Choroid plexus epithelial cell (primary cell): Measurements from ENCODE around the gene DTNBP1.

Experiments used
- DNase-seq: peaks from one replicate; pipeline ENCODE4 v3.0.0-alpha.2; 2010; ENCODE audit warnings: low read depth
- H3K4me3 ChIP-seq: 2 replicates; pipeline ENCODE4 v1.5.1; 2011; ENCODE audit warnings: low read depth, mild to moderate bottlenecking, control low read depth, low read length, moderate library complexity
- TF ChIP-seq, protein P1 (sequence below): conservative IDR thresholded peaks from 2 replicates; pipeline ENCODE4 v1.5.1; 2011; ENCODE audit warnings: low read depth, mild to moderate bottlenecking, control low read depth, inconsistent platforms, low read length, moderate library complexity

The DTNBP1 gene

GRCh38 chr6:15538766-15539495 lies 123.9 kb downstream of the DTNBP1 start:
- H3K4me3 ChIP-seq: no peak overlapping the region
- TF ChIP-seq, protein P1, sequence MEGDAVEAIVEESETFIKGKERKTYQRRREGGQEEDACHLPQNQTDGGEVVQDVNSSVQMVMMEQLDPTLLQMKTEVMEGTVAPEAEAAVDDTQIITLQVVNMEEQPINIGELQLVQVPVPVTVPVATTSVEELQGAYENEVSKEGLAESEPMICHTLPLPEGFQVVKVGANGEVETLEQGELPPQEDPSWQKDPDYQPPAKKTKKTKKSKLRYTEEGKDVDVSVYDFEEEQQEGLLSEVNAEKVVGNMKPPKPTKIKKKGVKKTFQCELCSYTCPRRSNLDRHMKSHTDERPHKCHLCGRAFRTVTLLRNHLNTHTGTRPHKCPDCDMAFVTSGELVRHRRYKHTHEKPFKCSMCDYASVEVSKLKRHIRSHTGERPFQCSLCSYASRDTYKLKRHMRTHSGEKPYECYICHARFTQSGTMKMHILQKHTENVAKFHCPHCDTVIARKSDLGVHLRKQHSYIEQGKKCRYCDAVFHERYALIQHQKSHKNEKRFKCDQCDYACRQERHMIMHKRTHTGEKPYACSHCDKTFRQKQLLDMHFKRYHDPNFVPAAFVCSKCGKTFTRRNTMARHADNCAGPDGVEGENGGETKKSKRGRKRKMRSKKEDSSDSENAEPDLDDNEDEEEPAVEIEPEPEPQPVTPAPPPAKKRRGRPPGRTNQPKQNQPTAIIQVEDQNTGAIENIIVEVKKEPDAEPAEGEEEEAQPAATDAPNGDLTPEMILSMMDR: no peak
- DNase-seq: no peak

DNA sequence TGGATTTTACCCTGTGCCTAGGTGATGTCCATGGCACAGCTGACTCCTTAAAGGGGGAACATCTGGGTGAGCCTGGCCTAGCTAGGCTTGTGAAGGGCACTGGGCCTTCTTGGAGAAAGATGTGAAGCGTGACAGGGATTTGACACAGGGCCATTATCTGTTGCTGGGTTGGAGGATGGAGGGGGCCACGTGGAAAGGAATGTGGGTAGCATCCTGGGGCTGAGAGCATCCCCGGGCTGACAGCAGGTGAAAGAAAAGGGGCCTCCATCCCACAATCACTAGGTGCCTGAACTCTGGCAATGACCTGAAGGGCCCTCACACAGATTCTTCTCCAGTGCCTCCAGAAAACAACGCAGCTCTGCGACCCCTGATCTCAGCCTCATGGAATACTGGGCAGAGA lies 124.7 kb downstream of the DTNBP1 start:
- TF ChIP-seq, protein P1: no peak
- no peak for DNase-seq
- no peak overlapping the region for H3K4me3 ChIP-seq

DNA sequence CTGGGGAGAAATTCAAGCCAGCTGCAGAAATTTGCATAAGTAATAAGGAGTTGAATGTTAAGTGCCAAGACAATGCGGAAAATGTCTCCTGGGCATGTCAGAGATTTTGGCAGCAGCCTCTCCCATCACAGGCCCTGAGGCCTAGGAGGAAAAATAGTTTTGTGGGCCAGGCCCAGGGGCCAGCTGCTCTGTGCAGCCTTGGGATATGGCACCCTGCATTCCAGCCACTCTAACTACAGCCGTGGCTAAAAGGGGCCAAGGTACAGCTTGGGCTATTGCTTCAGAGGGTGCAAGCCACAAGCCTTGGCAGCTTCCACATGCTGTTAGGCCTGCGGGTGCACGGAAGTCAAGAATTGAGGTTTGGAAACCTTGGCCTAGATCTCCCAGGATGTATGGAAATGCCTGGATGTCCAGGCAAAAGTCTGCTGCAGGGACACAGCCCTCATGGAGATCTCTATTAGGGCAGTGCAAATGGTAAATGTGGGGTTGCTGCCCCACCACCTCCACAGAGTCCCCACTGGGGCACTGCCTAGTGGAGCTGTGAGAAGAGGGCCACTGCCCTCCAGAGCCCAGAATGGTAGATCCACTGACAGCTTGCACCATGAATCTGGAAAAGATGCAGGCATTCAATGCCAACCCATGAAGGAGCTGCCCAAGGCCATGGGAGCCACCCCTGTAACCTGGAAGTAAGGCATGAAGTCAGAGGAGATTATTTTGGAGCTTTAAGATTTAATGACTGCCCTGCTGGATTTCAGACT lies 126.5 kb downstream of the DTNBP1 start:
- DNase-seq: no peak
- TF ChIP-seq, protein P1: no peak
- H3K4me3 ChIP-seq: no peak overlapping the region

DNA sequence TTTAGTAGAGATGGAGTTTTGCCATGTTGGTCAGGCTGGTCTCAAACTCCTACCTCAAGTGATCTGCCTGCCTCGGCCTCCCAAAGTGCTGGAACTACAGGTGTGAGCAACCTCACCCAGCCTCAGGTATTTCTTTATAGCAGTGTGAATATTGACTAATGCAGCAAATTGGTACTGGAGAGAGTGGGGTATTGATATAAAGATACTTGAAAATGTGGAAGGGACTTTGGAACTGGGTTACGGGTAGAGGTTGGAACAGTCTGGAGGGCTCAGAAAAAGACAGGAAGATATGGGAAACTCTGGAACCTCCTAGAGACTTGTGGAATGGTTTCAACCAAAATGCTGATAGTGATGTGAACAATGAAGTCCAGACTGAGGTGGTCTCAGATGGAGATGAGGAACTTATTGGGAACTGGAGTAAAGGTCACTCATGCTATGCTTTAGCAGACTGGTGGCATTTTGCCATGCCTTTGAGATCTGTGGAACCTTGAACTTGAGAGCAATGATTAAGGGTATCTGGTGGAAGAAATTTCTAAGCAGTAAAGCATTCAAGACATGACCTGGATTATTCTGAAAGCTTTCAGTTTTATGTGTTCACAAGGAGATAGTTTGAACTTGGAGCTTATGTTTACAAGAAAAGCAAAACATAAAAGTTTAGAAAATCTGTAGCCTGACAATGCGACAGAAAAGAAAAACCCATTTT lies 127.2 kb downstream of the DTNBP1 start:
- no peak for DNase-seq
- H3K4me3 ChIP-seq: no peak overlapping the region
- TF ChIP-seq, protein P1: no peak

DNA sequence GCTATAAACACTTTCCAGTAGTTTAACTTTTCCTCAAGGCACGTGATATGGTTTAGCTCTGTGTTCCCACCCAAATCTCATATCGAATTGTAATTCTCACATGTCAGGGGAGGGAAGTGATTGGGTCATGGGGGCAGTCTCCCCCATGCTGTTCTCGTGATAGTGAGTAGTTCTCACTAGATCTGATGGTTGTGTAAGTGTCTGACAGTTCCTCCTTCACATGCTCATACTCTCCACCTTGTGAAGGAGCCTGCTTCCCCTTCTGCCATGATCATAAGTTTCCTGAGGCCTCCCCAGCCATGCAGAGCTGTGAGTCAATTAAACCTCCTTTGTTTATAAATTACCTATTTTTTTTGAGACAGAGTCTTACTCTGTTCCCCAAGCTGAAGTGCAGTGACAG lies 127.9 kb downstream of the DTNBP1 start:
- TF ChIP-seq, protein P1: no peak
- no peak overlapping the region for H3K4me3 ChIP-seq
- no peak for DNase-seq

DNA sequence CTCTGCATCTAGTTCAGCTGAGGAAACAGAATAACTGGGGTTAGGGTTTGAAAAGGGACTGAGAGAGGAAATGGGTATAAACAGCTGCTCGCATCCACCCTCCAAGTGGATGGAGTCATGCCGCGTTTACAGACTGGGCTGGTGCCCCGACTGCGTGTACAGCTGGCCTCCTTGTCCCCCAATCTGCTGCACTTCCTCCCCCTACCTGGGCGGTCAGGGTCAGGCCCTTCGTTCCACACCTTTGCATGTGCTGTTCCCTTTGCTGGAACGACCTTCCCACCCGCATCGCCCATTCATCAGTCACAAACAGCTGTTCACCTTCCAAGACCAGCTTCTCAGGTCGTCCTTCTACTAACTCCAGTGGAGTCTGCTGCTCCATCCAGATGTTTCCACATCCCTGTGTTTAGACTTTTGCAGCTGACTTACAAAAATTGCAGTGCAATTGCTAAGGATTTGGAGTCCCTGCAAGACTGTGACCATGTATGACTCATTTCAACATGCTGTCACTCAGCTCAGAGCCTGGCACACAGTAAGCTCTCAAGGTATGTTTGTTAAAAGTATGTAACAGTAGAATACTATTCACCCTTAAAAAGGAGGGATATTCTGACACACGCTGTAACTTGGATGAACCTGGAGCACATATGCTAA lies 129.3 kb downstream of the DTNBP1 start:
- no peak overlapping the region for H3K4me3 ChIP-seq
- DNase-seq: no peak
- TF ChIP-seq, protein P1: no peak
